OCI-LY3 (cell line): ENCODE results near the gene AGBL3.

Experiments used
- H2AFZ ChIP-seq: fragments of 200-600, 300-600 bp; shearing (Covaris generic); 2 replicates; pipeline ENCODE4 v1.6.0; 2014; ENCODE audit warnings: antibody characterized with exemption, low read depth, low read length
- H3K27ac ChIP-seq: fragments of 200-600, 300-600 bp; sonication (generic); 2 replicates; pipeline ENCODE4 v1.5.1; 2014; ENCODE audit warnings: mild to moderate bottlenecking, low read length, moderate library complexity, mixed read lengths
- H3K27me3 ChIP-seq: fragments of 200-600, 300-600 bp; sonication (generic); 2 replicates; pipeline ENCODE4 v1.6.1; 2014; ENCODE audit warnings: low read depth, low read length, mixed read lengths
- H3K36me3 ChIP-seq: fragments of 200-600, 300-600 bp; sonication (generic); replicated peaks from 2 replicates; pipeline ENCODE3; 2014; ENCODE audit warnings: low read depth, low read length, mixed read lengths
- H3K4me1 ChIP-seq: fragments of 300-600, 200-600 bp; sonication (generic); 2 replicates; pipeline ENCODE4 v1.6.1; 2014; ENCODE audit warnings: low read length, mixed read lengths
- H3K4me2 ChIP-seq: fragments of 200-600, 300-600 bp; sonication (generic); 2 replicates; pipeline ENCODE4 v1.6.1; 2014; ENCODE audit warnings: low read length, mixed read lengths
- H3K4me3 ChIP-seq: fragments of 300-600, 200-600 bp; sonication (generic); 2 replicates; pipeline ENCODE4 v1.5.1; 2014; ENCODE audit warnings: antibody characterized with exemption, mild to moderate bottlenecking, low read length, moderate library complexity
- H3K79me2 ChIP-seq: fragments of 300-600, 200-600 bp; shearing (Covaris generic); 2 replicates; pipeline ENCODE4 v1.6.1; 2014; ENCODE audit warnings: mild to moderate bottlenecking, low read length, mixed read lengths
- H3K9ac ChIP-seq: fragments of 300-600, 200-600 bp; shearing (Covaris generic); 2 replicates; pipeline ENCODE4 v1.6.0; 2014; ENCODE audit warnings: mild to moderate bottlenecking, low read length, moderate library complexity
- H3K9me3 ChIP-seq: fragments of 200-600, 300-600 bp; shearing (Covaris generic); 2 replicates; pipeline ENCODE4 v1.6.1; 2014; ENCODE audit warnings: low read length, mixed read lengths; ENCODE audit not compliant: insufficient read depth
- H4K20me1 ChIP-seq: fragments of 200-600, 300-600 bp; sonication (generic); 2 replicates; pipeline ENCODE4 v1.6.1; 2016; ENCODE audit warnings: low read length, mixed read lengths; ENCODE audit not compliant: insufficient read depth
- CTCF ChIP-seq: fragments of 200-600, 300-600 bp; sonication (generic); IDR thresholded peaks from 2 replicates; pipeline ENCODE4 v1.5.1; 2014; ENCODE audit warnings: antibody characterized with exemption, low read length, low read depth
- EZH2phosphoT487 ChIP-seq: fragments of 200-600 bp; shearing (Covaris generic); IDR thresholded peaks from 2 replicates; pipeline ENCODE4 v1.6.1; 2018; ENCODE audit warnings: antibody characterized with exemption, mixed run types, low read depth

Gene AGBL3

GRCh38 chr7:135078051-135078450 lies 91.7 kb downstream of the AGBL3 start:
- Histone ChIP-seq H4K20me1 (no peaks in the 10 kb centered on the region), H3K4me1 (no peaks in the 10 kb centered on the region), H2AFZ (no peak overlapping the region), H3K27me3 (peaks cover 33% of the 10 kb centered on the region), H3K4me3 (no peak overlapping the region), H3K79me2 (no peaks in the 10 kb centered on the region), H3K36me3 (no peaks in the 10 kb centered on the region), H3K9ac (no peak overlapping the region), H3K27ac (no peak overlapping the region), H3K4me2 (no peak overlapping the region), H3K9me3 (no peaks in the 10 kb centered on the region)
- no peak for TF ChIP-seq CTCF
- no peak for TF ChIP-seq EZH2phosphoT487

- no peaks in the 10 kb centered on the region for H4K20me1 ChIP-seq
- H3K9ac ChIP-seq: no peak overlapping the region
- H3K36me3 ChIP-seq: no peaks in the 10 kb centered on the region
- H3K4me3 ChIP-seq: no peak overlapping the region
- H3K4me2 ChIP-seq: no peak overlapping the region
- peaks cover 32% of the 10 kb centered on the region for H3K27me3 ChIP-seq
- H3K4me1 ChIP-seq: no peaks in the 10 kb centered on the region
- H2AFZ ChIP-seq: no peak overlapping the region
- no peaks in the 10 kb centered on the region for H3K79me2 ChIP-seq
- no peak overlapping the region for H3K27ac ChIP-seq
- no peaks in the 10 kb centered on the region for H3K9me3 ChIP-seq
- TF ChIP-seq CTCF (no peak), EZH2phosphoT487 (no peak)
These were observed 92.8 kb downstream of the AGBL3 start for GRCh38 chr7:135079068-135079467.

GRCh38 chr7:135083005-135083404 lies 96.7 kb downstream of the AGBL3 start:
- H3K9ac ChIP-seq: no peak overlapping the region
- H3K27me3 ChIP-seq: peaks cover 6% of the 10 kb centered on the region
- no peak overlapping the region for H3K27ac ChIP-seq
- no peak overlapping the region for H3K4me3 ChIP-seq
- no peak overlapping the region for H2AFZ ChIP-seq
- no peaks in the 10 kb centered on the region for H3K9me3 ChIP-seq
- no peaks in the 10 kb centered on the region for H3K4me1 ChIP-seq
- H4K20me1 ChIP-seq: no peaks in the 10 kb centered on the region
- H3K4me2 ChIP-seq: no peak overlapping the region
- no peaks in the 10 kb centered on the region for H3K79me2 ChIP-seq
- TF ChIP-seq EZH2phosphoT487 (no peak), CTCF (no peak)
- no peaks in the 10 kb centered on the region for H3K36me3 ChIP-seq

GRCh38 chr7:135088566-135088965 lies 102.3 kb downstream of the AGBL3 start:
- Histone ChIP-seq H3K79me2 (no peaks in the 10 kb centered on the region), H3K4me3 (no peak overlapping the region), H3K27ac (no peak overlapping the region), H2AFZ (no peak overlapping the region), H3K4me1 (no peaks in the 10 kb centered on the region), H3K4me2 (no peak overlapping the region), H3K27me3 (peaks cover 3% of the 10 kb centered on the region; the same call in 1 of the 2 replicates), H3K9me3 (no peaks in the 10 kb centered on the region), H4K20me1 (no peaks in the 10 kb centered on the region), H3K9ac (no peak overlapping the region), H3K36me3 (no peaks in the 10 kb centered on the region)
- TF ChIP-seq EZH2phosphoT487 (no peak), CTCF (no peak)
